Tibial nerve (tissue), 4 donors: ENCODE results near the gene SNAP47. TPM values are rescaled to one million over a fixed set of nuclear protein-coding genes. Genes with fewer than 3 reads are reported as not detected.

Source experiments
- DNase-seq, 2 donors: peaks; one replicate each; pipeline ENCODE4 v3.0.0-alpha.2; 2019; ENCODE audit warnings: low spot score in 2 of 2
- H3K27ac ChIP-seq, 4 donors: fragments of 200-600 bp; sonication (generic) in 3 of 4; one replicate each; pipeline ENCODE4 v1.5.1; 2017 to 2019; ENCODE audit warnings: mild to moderate bottlenecking in 1 of 4
- H3K27me3 ChIP-seq, 2 donors: fragments of 200-600 bp; sonication (generic) in 1 of 2; one replicate each; pipeline versions ENCODE4 v1.5.1 to v1.6.0; 2017 to 2019
- H3K36me3 ChIP-seq, 3 donors: fragments of 200-600 bp; sonication (generic); one replicate each; pipeline ENCODE4 v1.5.1; 2018 to 2019
- H3K4me1 ChIP-seq, 4 donors: fragments of 200-600 bp; sonication (generic) in 3 of 4; one replicate each; pipeline ENCODE4 v1.5.1; 2017 to 2019
- H3K4me3 ChIP-seq, 4 donors: fragments of 200-600 bp; sonication (generic) in 3 of 4; one replicate each; pipeline ENCODE4 v1.5.1; 2017 to 2019; ENCODE audit warnings: mild to moderate bottlenecking in 1 of 4, moderate library complexity in 1 of 4
- H3K9me3 ChIP-seq, 4 donors: fragments of 200-600 bp; sonication (generic) in 3 of 4; one replicate each; pipeline ENCODE4 v1.5.1; 2017 to 2019
- CTCF ChIP-seq, 5 experiments: fragments of 200-600 bp in 3 of 5; fragments of 450-650 bp in 2 of 5; sonication (generic) in 3 of 5; IDR thresholded peaks; one replicate each; pipeline ENCODE4 v1.5.1; 2016 to 2019; ENCODE audit warnings: antibody characterized with exemption in 5 of 5, mild to moderate bottlenecking in 3 of 5, moderate library complexity in 2 of 5
- EP300 ChIP-seq, 2 donors: sonication (generic); formaldehyde crosslinking; IDR thresholded peaks; one replicate each; pipeline ENCODE4 v1.6.1; 2017; ENCODE audit warnings: antibody characterized with exemption in 2 of 2, mild to moderate bottlenecking in 1 of 2
- POLR2A ChIP-seq, 2 donors: fragments of 450-650 bp; IDR thresholded peaks; one replicate each; pipeline ENCODE4 v1.6.1; 2017; ENCODE audit warnings: antibody characterized with exemption in 2 of 2, mild to moderate bottlenecking in 2 of 2, moderate library complexity in 2 of 2
- WGBS, 2 donors: methylation state at CpG; one replicate each; pipeline ENCODE4 v1.1.5; 2018; 5-methylcytosine and 5-hydroxymethylcytosine counted together
- total RNA-seq, 4 donors: library from RNA; depleted of rRNA; stranded (reverse); fragments of >200 nt; gene quantifications; one replicate each; pipeline ENCODE4 v1.1.0, GENCODE V29; 2016

Gene SNAP47
- total RNA-seq, 4 donors from 2014 or later: 49.4 to 69.9 (median 62.8) TPM

- DNase-seq: no peak
- no peaks in the 10 kb centered on the region for H3K27me3 ChIP-seq
- 77 to 83% methylated on average over 10 to 17 of the region's 17 CpGs for WGBS, 2 donors
- peaks cover 0 to 28% (median 12%) of the 10 kb centered on the region in 4 donors for H3K4me1 ChIP-seq
- peaks cover 0 to 72% (median 4%) of the 10 kb centered on the region in 3 donors for H3K36me3 ChIP-seq
- TF ChIP-seq EP300 (IDR thresholded peaks at IDR 0.05): no peak
- no peak for TF ChIP-seq POLR2A (IDR thresholded peaks at IDR 0.05)
- no peak for TF ChIP-seq CTCF (IDR thresholded peaks at IDR 0.05)
- H3K4me3 ChIP-seq: no peak overlapping the region
- peak overlapping the region in 3 of 4 donors; percentile 29 to 83 (median 53) for H3K27ac ChIP-seq
- no peaks in the 10 kb centered on the region for H3K9me3 ChIP-seq
Measured at GRCh38 chr1:227761621-227762230, 26.5 kb downstream of the SNAP47 start.

- H3K4me1 ChIP-seq: peaks cover 0 to 28% (median 12%) of the 10 kb centered on the region in 4 donors
- DNase-seq: peak; percentile 65 to 81
- H3K27me3 ChIP-seq: no peaks in the 10 kb centered on the region
- H3K36me3 ChIP-seq: peaks cover 0 to 76% (median 4%) of the 10 kb centered on the region in 3 donors
- no peaks in the 10 kb centered on the region for H3K9me3 ChIP-seq
- 16 to 26% methylated on average over 12 to 21 of the region's 22 CpGs for WGBS, 2 donors
- H3K4me3 ChIP-seq: no peak overlapping the region
- H3K27ac ChIP-seq: peak overlapping the region in 3 of 4 donors; percentile 29 to 83 (median 53)
- TF ChIP-seq EP300 (IDR thresholded peaks at IDR 0.05) (peak in 1 of 2 donors; percentile 72), CTCF (IDR thresholded peaks at IDR 0.05) (peak; percentile 87 to 94 (median 90)), POLR2A (IDR thresholded peaks at IDR 0.05) (peak in 1 of 2 donors; percentile 29)
Measured at GRCh38 chr1:227762231-227762911, 27.1 kb downstream of the SNAP47 start.

- peaks cover 0 to 28% (median 12%) of the 10 kb centered on the region in 4 donors for H3K4me1 ChIP-seq
- H3K36me3 ChIP-seq: peaks cover 0 to 79% (median 4%) of the 10 kb centered on the region in 3 donors
- no peaks in the 10 kb centered on the region for H3K27me3 ChIP-seq
- WGBS, 2 donors: 94 to 95% methylated on average over 9 to 16 of the region's 16 CpGs
- TF ChIP-seq CTCF (IDR thresholded peaks at IDR 0.05) (no peak), EP300 (IDR thresholded peaks at IDR 0.05) (no peak), POLR2A (IDR thresholded peaks at IDR 0.05) (no peak)
- peak overlapping the region in 2 of 4 donors; percentile 32 to 83 for H3K27ac ChIP-seq
- no peak for DNase-seq
- H3K9me3 ChIP-seq: no peaks in the 10 kb centered on the region
- H3K4me3 ChIP-seq: no peak overlapping the region
Measured at GRCh38 chr1:227763246-227764018, 28.2 kb downstream of the SNAP47 start.

- H3K4me1 ChIP-seq: peaks cover 0 to 28% (median 11%) of the 10 kb centered on the region in 4 donors
- H3K27me3 ChIP-seq: no peaks in the 10 kb centered on the region
- no peak for DNase-seq
- H3K9me3 ChIP-seq: no peaks in the 10 kb centered on the region
- peaks cover 0 to 79% (median 2%) of the 10 kb centered on the region in 3 donors for H3K36me3 ChIP-seq
- no peak for TF ChIP-seq EP300 (IDR thresholded peaks at IDR 0.05)
- no peak for TF ChIP-seq CTCF (IDR thresholded peaks at IDR 0.05)
- no peak for TF ChIP-seq POLR2A (IDR thresholded peaks at IDR 0.05)
- H3K4me3 ChIP-seq: no peak overlapping the region
- peak overlapping the region in 1 of 4 donors; percentile 83 for H3K27ac ChIP-seq
- 82 to 90% methylated on average over 7 of the region's 7 CpGs for WGBS, 2 donors
Measured at GRCh38 chr1:227764019-227764391, 28.8 kb downstream of the SNAP47 start.
